GM23338 (cell line): ENCODE results near the gene STRN3. TPM values are rescaled to one million over a fixed set of nuclear protein-coding genes. Genes with fewer than 3 reads are reported as not detected.

ENCODE experiments used
- ATAC-seq: fragments of 200-7000 bp; cut with Tn5 transposase; 3 replicates; pipeline ENCODE4 v1.9.1; 2020
- DNase-seq: peaks from one replicate; pipeline ENCODE4 v3.0.0-alpha.2; 2015; ENCODE audit warnings: low spot score
- H2AFZ ChIP-seq: fragments of 200-600 bp; sonication (generic); 2 replicates; pipeline ENCODE4 v1.8.0; 2016; ENCODE audit warnings: antibody characterized with exemption, mild to moderate bottlenecking, moderate library complexity
- H3F3A ChIP-seq: fragments of 200-600 bp; sonication (generic); replicated peaks from 2 replicates; pipeline ENCODE4 v1.8.0; 2017; ENCODE audit warnings: antibody characterized with exemption, mixed run types, low read depth
- H3K27ac ChIP-seq: fragments of 200-600 bp; sonication (generic); 2 replicates; pipeline ENCODE4 v1.6.1; 2016; ENCODE audit warnings: low read depth
- H3K27me3 ChIP-seq: fragments of 200-600 bp; sonication (generic); 2 replicates; pipeline ENCODE4 v1.8.0; 2016; ENCODE audit warnings: mild to moderate bottlenecking, mixed run types, moderate library complexity; ENCODE audit not compliant: insufficient read depth
- H3K36me3 ChIP-seq: fragments of 200-600 bp; sonication (generic); 2 replicates; pipeline ENCODE4 v1.8.0; 2016; ENCODE audit warnings: mild to moderate bottlenecking; ENCODE audit not compliant: insufficient read depth
- H3K4me1 ChIP-seq: fragments of 200-600 bp; sonication (generic); 2 replicates; pipeline ENCODE4 v1.8.0; 2016; ENCODE audit warnings: mild to moderate bottlenecking, moderate library complexity; ENCODE audit not compliant: insufficient read depth
- H3K4me2 ChIP-seq: fragments of 200-600 bp; sonication (generic); 2 replicates; pipeline ENCODE4 v1.7.1; 2017; ENCODE audit warnings: mixed run types
- H3K4me3 ChIP-seq: fragments of 200-600 bp; sonication (generic); 2 replicates; pipeline ENCODE4 v1.6.1; 2016; ENCODE audit warnings: mixed run types
- H3K79me2 ChIP-seq: fragments of 200-600 bp; sonication (generic); replicated peaks from 2 replicates; pipeline ENCODE4 v1.8.0; 2017; ENCODE audit warnings: mild to moderate bottlenecking; ENCODE audit not compliant: insufficient read depth
- H3K9me2 ChIP-seq: fragments of 200-600 bp; sonication (generic); 2 replicates; pipeline ENCODE4 v1.8.0; 2017; ENCODE audit not compliant: insufficient read depth
- H4K20me1 ChIP-seq: fragments of 200-600 bp; sonication (generic); replicated peaks from 2 replicates; pipeline ENCODE4 v1.8.0; 2017; ENCODE audit warnings: mild to moderate bottlenecking; ENCODE audit not compliant: insufficient read depth
- H3K27ac Mint-ChIP-seq: 2 replicates; pipeline ENCODE4 v1.8.0; 2020; ENCODE audit warnings: inconsistent platforms, mild to moderate bottlenecking, moderate library complexity, mixed read lengths
- H3K27me3 Mint-ChIP-seq: 3 replicates; pipeline ENCODE4 v1.8.0; 2022; ENCODE audit warnings: low read depth, mild to moderate bottlenecking, moderate library complexity, mixed read lengths, inconsistent platforms; ENCODE audit not compliant: insufficient read depth, poor library complexity
- H3K36me3 Mint-ChIP-seq: 3 replicates; pipeline ENCODE4 v1.8.0; 2021; ENCODE audit warnings: low read depth, mild to moderate bottlenecking, inconsistent platforms, moderate library complexity, mixed read lengths
- H3K4me1 Mint-ChIP-seq: 3 replicates; pipeline ENCODE4 v1.8.0; 2020; ENCODE audit warnings: mild to moderate bottlenecking, inconsistent platforms, mixed read lengths
- H3K4me3 Mint-ChIP-seq: 3 replicates; pipeline ENCODE4 v1.8.0; 2021; ENCODE audit warnings: moderate library complexity, mild to moderate bottlenecking, inconsistent platforms, mixed read lengths
- H3K9me3 Mint-ChIP-seq: 3 replicates; pipeline ENCODE4 v1.8.0; 2020; ENCODE audit warnings: moderate library complexity, mild to moderate bottlenecking, inconsistent platforms, mixed read lengths
- CREB1 ChIP-seq: fragments of 250-450 bp; sonication (Bioruptor Pico); IDR thresholded peaks from 2 replicates; pipeline ENCODE4 v1.5.0; 2020; ENCODE audit warnings: low read depth, mild to moderate bottlenecking, moderate library complexity
- CTCF ChIP-seq, 2 experiments: fragments of 200-600 bp in 1 of 2; sonication (generic) in 1 of 2; conservative IDR thresholded peaks; 2 replicates each; pipeline versions ENCODE4 v1.5.1 to v1.6.1; 2016 to 2017; ENCODE audit warnings: antibody characterized with exemption in 2 of 2, low read depth in 2 of 2, mild to moderate bottlenecking in 2 of 2, moderate library complexity in 1 of 2
- ETS1 ChIP-seq: IDR thresholded peaks from 2 replicates; pipeline ENCODE4 v1.6.1; 2016; ENCODE audit warnings: antibody characterized with exemption
- EZH2 ChIP-seq: fragments of 200-600 bp; sonication (generic); IDR thresholded peaks from one replicate; pipeline ENCODE4 v1.8.0; 2017; ENCODE audit warnings: antibody characterized with exemption, mild to moderate bottlenecking, low read depth; ENCODE audit not compliant: unreplicated experiment
- EZH2phosphoT487 ChIP-seq: fragments of 200-600 bp; sonication (generic); IDR thresholded peaks from one replicate; pipeline ENCODE4 v1.8.1; 2018; ENCODE audit warnings: antibody characterized with exemption; ENCODE audit not compliant: unreplicated experiment
- JUNB ChIP-seq: IDR thresholded peaks from one replicate; pipeline ENCODE4 v1.6.1; 2016; ENCODE audit warnings: antibody characterized with exemption; ENCODE audit not compliant: unreplicated experiment
- NANOG ChIP-seq: IDR thresholded peaks from 2 replicates; pipeline ENCODE4 v1.6.1; 2016; ENCODE audit warnings: antibody characterized with exemption, borderline replicate concordance
- POLR2AphosphoS5 ChIP-seq: IDR thresholded peaks from 2 replicates; pipeline ENCODE4 v1.6.1; 2016; ENCODE audit warnings: antibody characterized with exemption, low read depth
- REST ChIP-seq: IDR thresholded peaks from one replicate; pipeline ENCODE4 v1.6.1; 2018; ENCODE audit warnings: antibody characterized with exemption; ENCODE audit not compliant: unreplicated experiment
- STAT1 ChIP-seq: IDR thresholded peaks from one replicate; pipeline ENCODE4 v1.6.1; 2016; ENCODE audit warnings: antibody characterized with exemption; ENCODE audit not compliant: unreplicated experiment
- ZNF114 ChIP-seq: fragments of 250-450 bp; sonication (Bioruptor Pico); IDR thresholded peaks from 2 replicates; pipeline ENCODE4 v1.5.0; 2020; ENCODE audit warnings: mild to moderate bottlenecking, moderate library complexity
- ZNF331 ChIP-seq: fragments of 250-450 bp; sonication (Bioruptor Pico); IDR thresholded peaks from 2 replicates; pipeline ENCODE4 v1.5.0; 2020; ENCODE audit warnings: low read depth, mild to moderate bottlenecking, moderate library complexity
- polyA plus RNA-seq: library from polyadenylated mRNA; unstranded; fragments of >200 nt; fragmentation: Nextera tagmentation; extraction: Ambion mirVana; gene quantifications from 2 replicates; pipeline ENCODE4 v1.2.1, GENCODE V29; 2016
- total RNA-seq: library from RNA; depleted of rRNA; stranded (reverse); fragments of >200 nt; shearing (Covaris generic); gene quantifications from 2 replicates; pipeline ENCODE4 v1.2.3, GENCODE V29; 2014

Gene STRN3
- total and polyA plus RNA-seq, 2 experiments from 2014 or later: 35.0 to 40.6 TPM

GRCh38 chr14:30853946-30854345 lies 172.2 kb downstream of the STRN3 start (continued):
- TF ChIP-seq REST: no peak
- TF ChIP-seq NANOG: no peak
- no peak for TF ChIP-seq CTCF (conservative IDR thresholded peaks at IDR 0.05; ENCODE audit: low read depth in 2 of 2)

GRCh38 chr14:30849983-30850382 lies 176.2 kb downstream of the STRN3 start:
- no peaks in the 10 kb centered on the region for H3K79me2 ChIP-seq
- H2AFZ ChIP-seq: no peak overlapping the region
- H4K20me1 ChIP-seq: no peaks in the 10 kb centered on the region
- no peak for ATAC-seq
- Mint-ChIP-seq H3K27ac (no peak overlapping the region), H3K9me3 (no peaks in the 10 kb centered on the region), H3K4me1 (no peaks in the 10 kb centered on the region), H3K27me3 (peaks cover 3% of the 10 kb centered on the region), H3K4me3 (no peak overlapping the region), H3K36me3 (no peaks in the 10 kb centered on the region)
- H3K4me1 ChIP-seq: no peaks in the 10 kb centered on the region
- no peak overlapping the region for H3K27ac ChIP-seq
- H3K36me3 ChIP-seq: no peaks in the 10 kb centered on the region
- no peak overlapping the region for H3K4me2 ChIP-seq
- no peak for DNase-seq
- no peaks in the 10 kb centered on the region for H3F3A ChIP-seq
- H3K9me2 ChIP-seq: peaks cover 7% of the 10 kb centered on the region; the same call in 1 of the 2 replicates
- H3K4me3 ChIP-seq: no peak overlapping the region
- H3K27me3 ChIP-seq: no peaks in the 10 kb centered on the region
- no peak for TF ChIP-seq REST
- TF ChIP-seq POLR2AphosphoS5: no peak
- no peak for TF ChIP-seq ETS1
- no peak for TF ChIP-seq CREB1 (CRISPR knock-in tag)
- TF ChIP-seq JUNB: no peak
- TF ChIP-seq ZNF331: no peak
- no peak for TF ChIP-seq CTCF (conservative IDR thresholded peaks at IDR 0.05; ENCODE audit: low read depth in 2 of 2)
- no peak for TF ChIP-seq STAT1
- no peak for TF ChIP-seq ZNF114 (CRISPR knock-in tag)
- TF ChIP-seq EZH2: no peak
- no peak for TF ChIP-seq NANOG
- TF ChIP-seq EZH2phosphoT487: no peak
